Stimulated activated CD4-positive, alpha-beta T cell treated with anti-CD3 and anti-CD28 coated beads, Interleukin-1b, Interleukin-23, amount 100 ng/mL, for 4 hours (primary cell): ENCODE measurements around the gene ZNF343.
"Not testable (repeated sequence)": the region's sequence is repeated elsewhere in the genome, so short reads cannot be mapped to it uniquely, and the experiment has no call there.

ENCODE experiments used
- DNase-seq, 2 donors: peaks; one replicate each; pipeline ENCODE4 v3.0.0-alpha.2; 2020; ENCODE audit warnings: low read depth in 2 of 2

ZNF343 gene

DNA sequence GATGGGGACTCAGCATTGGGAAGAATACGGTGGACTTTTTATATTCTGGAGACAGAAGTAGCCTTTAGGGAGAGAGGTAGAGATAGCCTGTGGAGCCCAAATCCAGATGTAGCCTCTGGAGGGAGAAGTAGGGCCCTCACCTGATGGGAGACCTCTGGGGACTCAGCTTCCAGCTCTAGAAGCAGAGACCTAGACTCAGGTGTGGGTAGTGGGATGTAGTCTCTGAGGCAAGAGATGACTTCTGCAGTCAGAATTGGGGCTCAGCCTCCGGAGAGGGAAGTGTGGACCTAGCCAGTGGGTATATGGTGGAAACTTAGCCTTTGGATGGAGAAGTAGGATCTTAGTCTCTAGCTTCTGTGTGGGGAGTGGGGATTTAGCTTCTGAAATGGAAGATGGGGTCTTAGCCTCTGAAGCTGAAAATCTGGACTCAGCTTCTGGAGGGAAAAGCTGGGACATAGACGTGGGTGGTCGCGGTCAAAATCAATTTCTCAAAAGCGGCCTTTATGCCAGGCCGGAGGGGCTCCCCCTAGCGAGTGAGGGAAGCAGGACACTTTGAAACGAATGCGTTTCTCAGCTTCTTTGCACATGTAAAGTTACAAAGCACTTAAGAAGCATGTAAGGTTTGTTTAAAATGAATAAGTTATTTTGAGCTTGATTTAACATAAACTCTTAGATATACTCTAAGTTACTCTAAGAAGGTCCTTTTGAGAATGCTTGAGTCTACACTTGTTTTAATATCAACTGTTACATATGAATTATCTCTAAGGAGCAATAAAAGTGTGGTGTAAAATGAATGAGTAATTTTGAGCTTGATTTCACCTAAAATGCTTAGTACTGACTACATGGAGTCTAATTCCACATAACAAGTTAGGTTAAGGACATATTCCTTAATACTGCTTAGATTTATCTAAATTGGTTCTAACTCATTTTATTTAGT lies 12.9 kb upstream of the ZNF343 start:
- peak; percentile 32 to 51 for DNase-seq

GRCh38 chr20:2520617-2521016 lies 11.9 kb upstream of the ZNF343 start:
- no peak for DNase-seq

- DNase-seq = no peak
These were observed 10.5 kb upstream of the ZNF343 start for GRCh38 chr20:2519115-2519809.

DNA sequence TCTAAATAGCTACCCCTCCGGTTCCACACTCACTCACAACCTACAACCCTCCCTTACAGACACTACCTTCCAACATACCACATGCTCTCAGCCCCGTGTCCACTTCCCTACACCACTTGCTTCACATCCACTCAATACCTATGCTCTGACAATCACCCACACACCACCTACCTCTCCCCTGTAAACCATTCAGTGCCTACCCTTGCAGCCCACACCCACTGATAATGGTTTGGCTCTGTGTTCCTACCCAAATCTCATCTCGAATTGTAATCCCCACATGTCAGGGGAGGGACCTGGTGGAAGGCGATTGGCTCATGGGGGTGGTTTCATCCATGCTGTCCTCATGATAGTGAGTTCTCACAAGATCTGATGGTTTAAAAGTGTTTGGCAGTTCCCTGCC lies 9.8 kb upstream of the ZNF343 start:
- DNase-seq = no peak

DNA sequence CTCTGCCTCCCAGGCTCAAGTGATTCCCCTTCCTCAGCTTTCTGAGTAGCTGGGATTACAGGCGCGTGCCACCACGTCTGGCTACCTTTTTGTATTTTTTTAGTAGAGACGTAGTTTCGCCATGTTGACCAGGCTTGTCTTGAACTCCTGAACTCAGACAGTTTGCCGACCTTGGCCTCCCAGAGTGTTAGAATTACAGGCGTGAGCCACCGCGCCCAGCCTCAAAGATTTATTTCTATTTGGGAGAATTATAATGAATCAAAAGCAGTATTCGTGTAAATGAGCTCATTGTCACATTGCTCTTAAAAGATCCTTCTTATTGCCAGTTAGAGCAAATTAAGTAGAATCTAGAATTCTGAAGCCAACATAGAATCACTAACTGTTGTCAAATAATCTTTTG lies 9.4 kb upstream of the ZNF343 start:
- no peak for DNase-seq

DNA sequence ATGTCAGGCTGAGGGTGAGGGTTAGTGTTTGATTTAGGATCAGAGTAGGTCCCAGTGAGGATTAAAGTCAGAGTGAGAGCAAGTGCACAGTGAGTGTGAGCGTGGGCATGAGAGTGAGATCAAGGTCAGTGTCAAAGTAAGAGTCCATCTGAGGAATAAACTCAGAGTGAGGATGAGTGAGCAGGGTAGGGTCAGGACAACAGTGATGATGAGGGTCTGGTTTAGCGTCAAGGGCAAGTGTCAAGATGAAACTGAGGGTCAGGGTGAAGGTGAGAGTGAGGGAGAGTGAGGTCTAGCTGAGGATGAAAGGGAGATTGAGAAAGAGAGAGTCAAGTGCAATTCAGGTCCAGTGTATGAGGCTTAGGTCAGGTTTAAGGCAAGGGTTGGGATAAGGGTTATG lies 7.7 kb upstream of the ZNF343 start:
- DNase-seq = no peak

DNA sequence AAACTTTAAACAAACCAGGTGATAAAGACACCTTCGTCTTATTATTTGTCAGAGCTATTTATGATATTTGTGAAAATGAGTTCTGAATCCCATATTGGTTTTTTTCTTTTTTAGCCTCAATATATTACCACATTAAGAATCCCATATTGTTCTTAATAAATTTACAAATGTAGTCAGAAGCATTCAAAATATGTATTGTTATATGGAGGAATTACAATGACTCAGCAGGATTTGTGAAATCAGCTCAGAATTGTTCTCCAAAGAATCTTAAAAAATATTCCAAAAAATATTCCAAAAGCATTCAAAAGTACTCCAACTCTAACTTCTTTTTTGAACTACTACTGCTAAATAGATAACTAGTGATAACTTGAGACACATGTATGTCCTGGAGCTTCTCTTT lies 6.5 kb upstream of the ZNF343 start:
- no peak for DNase-seq

- DNase-seq = no peak
These were observed 1.1 kb upstream of the ZNF343 start for GRCh38 chr20:2509794-2510193.

DNA sequence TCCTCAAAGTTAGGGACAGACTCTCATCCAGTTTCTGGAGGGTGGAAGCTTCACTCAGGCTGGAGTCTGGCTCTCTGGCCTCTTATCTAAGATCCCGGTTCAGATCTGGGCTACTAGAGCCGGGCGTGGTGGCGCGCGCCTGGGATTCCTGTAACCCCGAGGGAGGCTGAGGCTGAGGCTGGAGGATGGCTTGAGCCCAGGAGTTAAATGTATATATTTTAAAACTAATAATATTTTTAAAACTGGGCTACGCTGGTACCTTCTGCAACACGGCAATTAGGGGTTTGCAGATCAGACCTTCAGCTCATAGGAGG lies 710 bp upstream of the ZNF343 start:
- no peak for DNase-seq

DNA sequence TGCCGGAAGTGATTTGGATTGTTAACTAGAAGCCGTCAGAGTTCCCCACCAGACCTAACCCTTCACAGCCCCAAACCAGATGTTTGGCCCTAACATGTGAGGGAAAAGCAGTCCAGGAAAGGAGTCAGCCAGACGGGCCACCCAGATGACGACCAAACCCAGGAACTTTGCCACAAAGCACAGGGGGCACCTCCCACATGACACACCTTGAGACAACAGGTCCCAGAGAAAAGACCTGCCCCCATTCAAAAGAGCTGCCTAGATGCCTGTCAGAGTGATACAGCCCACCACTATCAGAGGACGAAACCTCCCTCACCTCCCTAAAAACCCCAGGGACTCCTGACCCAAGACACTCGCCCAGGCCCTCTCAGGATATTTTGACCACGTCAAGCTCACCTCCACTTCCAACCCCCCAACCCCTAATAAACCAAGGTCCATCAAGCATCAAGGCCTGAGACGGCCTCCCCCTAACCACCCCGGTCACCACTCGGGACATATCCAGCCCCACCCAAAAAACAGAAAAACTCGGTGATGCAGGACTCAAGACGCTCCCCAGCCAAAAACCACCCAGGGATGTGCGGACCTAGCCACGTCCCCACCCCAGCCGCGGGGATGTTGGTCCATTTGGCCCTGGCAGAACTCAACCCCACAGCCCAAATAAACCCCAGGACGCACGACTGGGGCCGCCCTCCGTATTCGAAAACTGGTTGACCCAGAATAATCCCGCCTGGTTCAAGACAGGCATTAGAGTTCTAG lies 662 bp downstream of the ZNF343 start:
- no peak for DNase-seq

- DNase-seq = no peak
These were observed 1.3 kb downstream of the ZNF343 start for GRCh38 chr20:2507464-2507863.

- DNase-seq = not testable (repeated sequence)
These were observed 2.3 kb downstream of the ZNF343 start for GRCh38 chr20:2506426-2506825.

GRCh38 chr20:2504803-2505202 lies 3.9 kb downstream of the ZNF343 start:
- DNase-seq = not testable (repeated sequence)

DNA sequence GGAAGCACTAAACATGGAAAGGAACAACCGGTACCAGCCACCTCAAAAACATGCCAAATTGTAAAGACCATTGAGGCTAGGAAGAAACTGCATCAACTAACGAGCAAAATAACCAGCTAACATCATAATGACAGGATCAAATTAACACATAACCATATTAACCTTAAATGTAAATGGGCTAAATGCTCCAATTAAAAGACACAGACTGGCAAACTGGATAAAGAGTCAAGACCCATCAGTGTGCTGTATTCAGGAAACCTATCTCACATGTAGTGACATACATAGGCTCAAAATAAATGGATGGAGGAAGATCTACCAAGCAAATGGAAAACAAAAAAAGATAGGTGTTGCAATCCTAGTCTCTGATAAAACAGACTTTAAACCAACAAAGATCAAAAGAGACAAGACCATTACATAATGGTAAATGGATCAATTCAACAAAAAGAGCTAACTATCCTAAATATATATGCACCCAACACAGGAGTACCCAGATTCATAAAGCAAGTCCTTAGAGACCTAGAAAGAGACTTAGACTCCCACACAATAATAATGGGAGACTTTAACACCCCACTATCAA lies 5.8 kb downstream of the ZNF343 start:
- DNase-seq = not testable (repeated sequence)

GRCh38 chr20:2485661-2486060 lies 23.1 kb downstream of the ZNF343 start:
- no peak for DNase-seq

DNA sequence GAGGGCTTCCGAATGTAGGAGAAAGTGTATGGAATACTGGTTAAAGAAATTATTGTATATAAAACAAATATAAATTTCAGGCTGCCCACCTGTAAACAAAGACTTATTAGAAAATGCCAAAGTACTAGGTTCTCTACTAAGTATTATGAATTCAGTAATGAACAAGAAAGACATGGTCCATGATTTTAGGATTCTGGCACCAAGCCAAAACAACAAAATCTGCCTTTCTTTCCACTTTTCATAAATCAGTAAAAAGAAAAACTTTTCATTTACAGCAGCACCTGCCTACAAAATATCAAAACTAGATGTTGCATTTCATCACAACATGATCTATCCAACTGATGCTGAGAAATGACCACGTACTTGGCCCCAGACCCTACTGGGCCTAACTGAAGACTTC lies 23.6 kb downstream of the ZNF343 start:
- no peak for DNase-seq

DNA sequence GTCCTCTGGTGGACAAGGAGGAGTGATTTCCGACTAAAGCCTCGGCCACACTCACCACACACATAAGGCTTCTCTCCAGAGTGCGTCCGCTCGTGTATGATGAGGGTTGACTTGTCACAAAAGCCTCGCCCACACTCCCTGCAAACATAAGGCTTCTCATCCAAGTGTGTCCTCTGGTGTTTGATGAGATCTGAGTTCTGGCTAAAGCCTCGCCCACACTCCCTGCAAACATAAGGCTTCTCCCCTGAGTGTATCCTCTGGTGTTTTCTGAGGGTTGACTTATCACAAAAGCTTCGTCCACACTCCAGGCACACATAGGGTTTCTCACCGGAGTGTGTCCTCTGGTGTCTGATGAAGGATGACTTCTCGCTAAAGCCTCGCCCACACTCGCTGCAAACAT lies 25.2 kb downstream of the ZNF343 start:
- no peak for DNase-seq

DNA sequence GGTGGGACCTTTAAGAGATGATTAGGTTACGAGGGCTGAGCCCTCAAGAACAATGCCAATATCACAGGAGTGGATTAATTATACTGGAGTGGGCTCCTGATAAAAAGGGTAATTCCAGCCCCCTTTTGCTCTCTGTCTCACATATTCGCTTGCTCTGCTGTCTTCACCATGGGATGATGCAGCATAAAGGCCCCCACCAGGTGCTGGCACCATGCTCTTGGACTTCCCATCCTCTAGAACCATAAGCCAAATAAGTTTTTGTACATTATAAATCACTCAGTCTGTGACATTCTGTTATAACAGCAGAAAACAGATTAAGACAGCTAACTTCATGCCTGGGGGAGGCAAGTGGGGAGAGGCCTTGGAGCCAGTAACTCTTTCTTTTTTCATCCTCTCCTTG lies 28.3 kb downstream of the ZNF343 start:
- no peak for DNase-seq

DNA sequence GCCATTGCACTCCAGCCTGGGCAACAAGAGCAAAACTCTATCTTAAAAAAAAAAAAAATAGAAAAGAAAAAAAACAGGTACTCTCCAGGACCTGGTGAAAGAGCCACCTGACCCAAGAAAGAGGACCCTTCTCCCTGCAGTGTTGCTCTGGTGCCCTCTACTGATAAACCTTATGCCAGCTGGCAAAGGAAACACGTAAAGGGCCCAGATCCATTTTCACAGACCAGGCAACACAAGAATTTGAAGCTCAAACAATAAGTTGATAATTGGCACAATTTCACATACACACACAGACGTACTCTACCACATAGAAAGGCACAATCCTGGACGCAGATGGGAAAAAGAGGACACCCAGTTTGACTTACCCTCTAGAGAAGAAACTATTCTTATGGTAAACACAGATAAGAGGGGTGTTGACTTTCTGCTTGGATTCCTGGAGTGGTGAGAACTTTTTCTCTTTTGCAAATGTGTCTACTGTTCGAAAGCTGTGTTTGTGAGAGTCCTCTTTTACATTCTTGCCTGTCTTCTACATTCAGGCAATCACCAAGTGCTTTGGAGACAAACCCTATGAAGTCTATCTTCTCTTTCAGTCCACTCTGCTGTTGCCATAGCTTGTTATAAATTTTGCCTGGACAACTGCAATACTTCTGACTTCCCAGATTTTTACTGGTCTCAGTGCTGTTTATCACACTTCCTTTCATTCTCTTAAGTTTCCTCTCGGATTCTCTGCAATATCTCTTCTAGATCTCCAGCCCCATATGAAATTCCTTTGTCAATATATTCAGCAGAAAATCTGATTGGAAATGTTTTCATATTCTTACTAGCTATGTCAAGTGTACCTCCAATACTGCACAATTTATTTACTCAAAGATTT lies 31.7 kb downstream of the ZNF343 start:
- DNase-seq = no peak

GRCh38 chr20:2475850-2476741 lies 32.6 kb downstream of the ZNF343 start:
- DNase-seq = no peak
